T-helper 2 cell treated with Interferon-gamma antibody and Interleukin-4, amounts not matched to agents 5 μg/mL and 100 μg/mL, for 36 hours (primary cell): Measurements from ENCODE around the gene TTC33.
A peak's percentile ranks its signal among the peaks of the same experiment; 100 is the strongest.

Experiments
- DNase-seq: peaks from one replicate; pipeline ENCODE4 v3.0.0; 2021; ENCODE audit warnings: low spot score
- H3K27ac Mint-ChIP-seq: one replicate; pipeline ENCODE4 v1.8.0; 2021; ENCODE audit warnings: mild to moderate bottlenecking, mixed read lengths
- H3K27me3 Mint-ChIP-seq: one replicate; pipeline ENCODE4 v1.8.0; 2021; ENCODE audit warnings: low read depth, mixed read lengths
- H3K36me3 Mint-ChIP-seq: one replicate; pipeline ENCODE4 v1.8.0; 2021; ENCODE audit warnings: low read depth, mixed read lengths
- H3K4me1 Mint-ChIP-seq: one replicate; pipeline ENCODE4 v1.8.0; 2021; ENCODE audit warnings: low read depth, mixed read lengths
- H3K4me3 Mint-ChIP-seq: one replicate; pipeline ENCODE4 v1.8.0; 2022; ENCODE audit warnings: mild to moderate bottlenecking, moderate library complexity, mixed read lengths
- H3K9me3 Mint-ChIP-seq: one replicate; pipeline ENCODE4 v1.8.0; 2021; ENCODE audit warnings: mixed read lengths

Gene TTC33

DNA sequence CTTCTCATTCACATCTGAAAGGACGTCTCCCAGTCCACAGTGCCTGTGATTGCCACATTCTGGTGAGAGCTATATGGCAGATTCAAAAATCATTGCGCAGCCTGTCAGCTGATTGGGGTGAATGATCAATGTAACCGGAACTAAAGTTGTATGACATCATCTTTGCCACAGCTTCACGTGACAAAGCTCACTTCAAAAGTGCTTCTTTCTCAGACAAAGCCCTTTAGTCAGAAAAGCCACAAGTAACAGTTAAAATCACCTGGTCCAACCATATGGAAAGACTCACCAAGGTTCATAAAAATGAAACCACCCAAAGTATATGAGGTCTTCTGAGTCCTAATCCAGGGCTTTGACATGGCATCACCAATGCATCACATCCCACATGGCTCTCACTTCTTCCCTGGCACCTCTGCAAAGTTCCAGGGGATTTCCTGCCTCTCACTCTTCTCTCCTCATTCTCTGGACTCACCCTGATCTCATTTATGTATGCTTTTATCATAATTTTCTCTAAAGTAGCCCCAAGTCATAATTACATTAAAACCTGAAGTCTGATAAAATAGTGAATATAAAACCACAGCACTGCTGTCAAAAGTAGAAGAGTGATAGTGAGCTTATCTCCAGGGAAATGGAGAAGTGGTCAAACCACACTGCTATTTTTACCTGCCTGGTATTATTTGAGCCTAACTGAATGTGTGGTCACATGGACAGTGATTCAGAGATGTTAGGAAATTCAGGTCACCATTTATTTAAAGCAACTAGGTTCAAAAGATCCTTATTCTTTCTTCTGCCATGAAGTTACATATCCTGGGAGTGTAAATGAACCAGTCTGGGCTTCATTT, 269.1 kb downstream of the TTC33 start:
- DNase-seq = peak; percentile 79
- peaks cover 75% of the 10 kb centered on the region for H3K4me1 Mint-ChIP-seq
- peak overlapping the region; percentile 71 for H3K4me3 Mint-ChIP-seq
- peak overlapping the region; percentile 93 for H3K27ac Mint-ChIP-seq
- H3K9me3 Mint-ChIP-seq = peaks cover 3% of the 10 kb centered on the region
- H3K36me3 Mint-ChIP-seq = peaks cover 6% of the 10 kb centered on the region
- H3K27me3 Mint-ChIP-seq = peaks cover 2% of the 10 kb centered on the region

DNA sequence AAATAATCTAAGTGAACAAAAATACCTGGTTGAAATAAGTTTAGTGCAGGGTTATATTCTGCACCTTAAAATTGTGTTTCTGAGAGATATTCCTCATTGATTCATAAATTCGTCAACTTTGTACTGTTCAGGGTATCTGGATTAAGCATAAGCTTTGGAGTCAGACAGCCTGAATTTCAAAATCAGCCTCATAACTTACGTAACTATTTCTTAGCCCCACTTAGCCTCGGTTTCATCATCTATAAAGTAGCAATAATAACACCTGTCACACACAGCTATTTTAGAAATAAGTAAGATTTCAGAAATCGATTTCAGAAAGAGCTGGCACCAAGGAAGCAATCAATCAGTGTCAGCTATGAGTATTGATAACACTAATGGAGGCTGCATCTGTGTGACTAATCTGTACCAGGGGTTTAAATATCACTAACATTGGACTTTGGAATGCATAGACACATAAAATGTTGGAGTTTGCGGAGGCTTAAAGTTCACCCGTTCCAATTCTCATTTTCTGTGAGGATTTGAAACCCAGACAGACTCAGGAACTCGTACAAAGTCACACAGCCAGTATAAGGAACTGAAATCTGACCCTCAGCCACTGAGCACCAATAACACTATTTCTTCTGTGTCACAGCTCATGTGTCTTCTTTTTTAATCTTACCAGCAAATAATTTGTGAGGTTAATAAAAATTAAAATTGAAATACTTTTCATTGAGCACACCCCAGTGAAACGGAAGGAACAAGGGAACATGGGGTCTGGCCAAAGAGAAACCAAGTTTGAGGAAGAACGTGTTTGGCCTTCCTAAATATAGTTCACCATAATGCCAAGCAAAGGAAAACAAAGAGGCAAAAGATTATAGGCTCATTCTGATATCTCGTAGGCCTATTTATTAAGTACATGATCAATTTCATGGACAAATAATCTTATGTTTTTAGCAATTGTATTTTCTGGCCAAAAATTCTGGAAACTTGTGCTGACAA, 270.5 kb downstream of the TTC33 start:
- H3K27me3 Mint-ChIP-seq = peaks cover 2% of the 10 kb centered on the region
- no peak overlapping the region for H3K4me3 Mint-ChIP-seq
- peaks cover 8% of the 10 kb centered on the region for H3K36me3 Mint-ChIP-seq
- no peak for DNase-seq
- peaks cover 3% of the 10 kb centered on the region for H3K9me3 Mint-ChIP-seq
- peaks cover 73% of the 10 kb centered on the region for H3K4me1 Mint-ChIP-seq
- H3K27ac Mint-ChIP-seq = no peak overlapping the region

DNA sequence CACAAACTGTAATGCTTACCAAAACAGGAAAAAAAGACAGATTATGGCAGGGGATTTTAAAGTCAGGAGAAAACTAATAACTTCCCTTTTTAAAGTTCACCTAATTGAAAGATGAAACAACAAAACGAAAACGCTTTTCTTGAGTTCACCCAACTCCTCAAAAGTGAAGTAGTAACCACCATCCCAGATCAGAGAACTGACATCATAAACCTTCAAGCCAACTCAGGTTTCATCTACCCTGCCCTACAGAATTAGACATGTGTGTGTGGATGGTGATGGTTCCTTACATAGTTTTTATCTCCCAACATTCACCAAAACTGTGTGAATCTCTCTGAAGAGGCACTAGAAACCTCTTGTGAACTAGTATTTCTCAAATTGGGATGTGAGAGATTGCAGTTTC, 271.3 kb downstream of the TTC33 start:
- Mint-ChIP-seq H3K9me3 (peaks cover 4% of the 10 kb centered on the region), H3K4me1 (peaks cover 77% of the 10 kb centered on the region), H3K27me3 (peaks cover under 1% of the 10 kb centered on the region), H3K4me3 (no peak overlapping the region), H3K36me3 (peaks cover 8% of the 10 kb centered on the region), H3K27ac (no peak overlapping the region)
- DNase-seq = no peak

DNA sequence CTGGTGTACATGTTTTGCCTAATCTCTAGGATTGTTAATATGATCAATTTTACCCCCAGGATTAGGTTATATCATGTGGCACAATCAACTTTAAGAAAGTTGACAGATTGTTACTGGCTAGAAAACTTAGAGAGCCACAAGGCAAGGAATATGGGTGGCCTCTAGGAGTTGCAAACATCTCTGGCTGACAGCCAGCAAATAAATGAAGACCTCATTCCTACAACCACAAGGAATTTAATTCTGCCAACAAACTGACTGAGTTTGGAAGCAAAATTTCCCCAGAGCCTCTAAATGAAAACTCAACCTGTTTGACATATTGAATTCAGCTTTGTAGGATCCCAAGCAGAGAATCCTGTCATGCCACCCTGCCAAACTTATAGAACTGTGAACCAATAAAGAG, 272.4 kb downstream of the TTC33 start:
- Mint-ChIP-seq H3K27ac (no peak overlapping the region), H3K4me1 (peaks cover 73% of the 10 kb centered on the region), H3K9me3 (peaks cover 6% of the 10 kb centered on the region), H3K27me3 (no peaks in the 10 kb centered on the region), H3K4me3 (no peak overlapping the region), H3K36me3 (peaks cover 8% of the 10 kb centered on the region)
- DNase-seq = no peak

DNA sequence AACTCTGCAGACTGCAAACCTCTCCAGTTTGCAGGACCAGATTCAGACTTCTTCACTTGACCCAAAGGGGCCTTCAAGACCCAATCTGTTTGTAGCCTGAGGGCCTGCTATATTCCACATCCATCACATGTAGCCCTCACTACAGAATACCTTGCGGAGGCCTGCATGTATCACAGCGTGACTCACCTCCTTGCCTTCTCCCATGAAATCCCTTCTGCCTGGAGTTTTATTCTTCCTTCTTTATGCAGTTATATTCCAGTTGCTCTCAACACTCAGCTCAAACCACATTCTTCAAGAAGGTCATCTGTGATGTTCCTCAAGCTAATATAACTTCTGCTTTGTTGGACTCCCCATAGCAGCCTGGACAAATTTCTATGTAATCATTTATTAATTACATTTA, 274.5 kb downstream of the TTC33 start:
- H3K27me3 Mint-ChIP-seq = no peaks in the 10 kb centered on the region
- H3K4me3 Mint-ChIP-seq = no peak overlapping the region
- H3K36me3 Mint-ChIP-seq = peaks cover 6% of the 10 kb centered on the region
- peaks cover 4% of the 10 kb centered on the region for H3K9me3 Mint-ChIP-seq
- peaks cover 57% of the 10 kb centered on the region for H3K4me1 Mint-ChIP-seq
- H3K27ac Mint-ChIP-seq = peak overlapping the region; percentile 67
- DNase-seq = no peak

DNA sequence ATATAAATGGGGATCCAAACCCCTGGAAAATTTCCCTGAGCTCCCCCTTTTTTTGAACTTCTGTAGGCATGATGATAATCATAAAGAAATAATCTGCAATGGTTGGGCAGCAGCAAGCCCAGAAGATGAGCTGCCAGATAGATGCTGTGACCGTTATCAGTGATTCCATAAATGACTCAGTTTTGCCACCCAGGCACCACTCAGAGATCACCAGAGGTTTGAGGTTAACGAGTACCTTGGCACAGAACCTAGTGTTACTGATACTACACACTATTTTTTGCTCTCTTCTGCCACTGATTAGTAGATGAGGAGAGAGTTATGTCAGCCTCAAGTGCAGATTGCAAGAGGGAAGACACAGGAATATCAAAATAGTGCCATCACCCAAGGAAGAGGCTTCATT, 275.4 kb downstream of the TTC33 start:
- Mint-ChIP-seq H3K4me1 (peaks cover 54% of the 10 kb centered on the region), H3K4me3 (peak overlapping the region; percentile 12), H3K27ac (peak overlapping the region; percentile 38), H3K36me3 (peaks cover 6% of the 10 kb centered on the region), H3K27me3 (no peaks in the 10 kb centered on the region), H3K9me3 (peaks cover 4% of the 10 kb centered on the region)
- DNase-seq = peak; percentile 76

DNA sequence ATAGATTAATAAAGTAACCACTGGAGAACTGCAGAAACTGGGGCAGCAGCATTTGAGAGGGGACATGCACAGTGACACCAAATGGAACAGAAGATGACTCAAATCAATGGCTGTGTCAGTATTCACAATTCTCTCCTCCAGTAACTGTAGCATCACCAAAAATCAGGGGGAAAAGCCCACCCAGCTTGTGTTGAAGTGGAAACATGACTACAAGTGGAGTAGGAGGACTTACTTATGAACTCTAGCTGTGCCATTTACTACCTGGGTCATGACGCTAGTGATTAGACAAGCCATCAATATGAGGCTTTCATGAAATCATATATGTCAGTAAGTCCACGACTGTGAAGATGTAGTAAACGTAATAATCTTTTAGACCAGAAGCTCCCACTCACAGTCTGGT, 275.8 kb downstream of the TTC33 start:
- peaks cover 7% of the 10 kb centered on the region for H3K9me3 Mint-ChIP-seq
- H3K27me3 Mint-ChIP-seq = no peaks in the 10 kb centered on the region
- peaks cover 49% of the 10 kb centered on the region for H3K4me1 Mint-ChIP-seq
- DNase-seq = peak; percentile 49
- peaks cover 6% of the 10 kb centered on the region for H3K36me3 Mint-ChIP-seq
- H3K27ac Mint-ChIP-seq = no peak overlapping the region
- H3K4me3 Mint-ChIP-seq = peak overlapping the region; percentile 12

DNA sequence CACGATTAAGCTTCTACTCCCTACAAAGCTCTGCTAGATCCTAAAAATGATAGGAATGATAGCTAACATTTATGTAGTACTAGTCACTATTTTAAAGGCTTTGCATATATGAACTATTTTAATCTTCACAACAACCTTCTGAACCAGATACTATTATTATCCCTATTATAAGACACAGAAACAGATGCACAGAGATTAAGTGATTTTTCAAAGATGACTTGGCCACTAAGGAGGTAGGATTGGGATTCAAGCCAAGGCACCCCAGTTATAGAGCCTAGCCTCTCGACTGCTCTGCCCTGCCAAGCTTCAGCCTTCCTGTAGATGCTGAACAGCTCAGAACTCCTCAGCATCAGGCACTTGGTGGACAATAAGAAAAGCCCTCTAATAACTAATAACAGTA, 277.0 kb downstream of the TTC33 start:
- Mint-ChIP-seq H3K27ac (peak overlapping the region; percentile 13), H3K4me3 (no peak overlapping the region), H3K4me1 (peaks cover 38% of the 10 kb centered on the region), H3K27me3 (no peaks in the 10 kb centered on the region), H3K9me3 (peaks cover 8% of the 10 kb centered on the region), H3K36me3 (peaks cover 6% of the 10 kb centered on the region)
- DNase-seq = no peak

DNA sequence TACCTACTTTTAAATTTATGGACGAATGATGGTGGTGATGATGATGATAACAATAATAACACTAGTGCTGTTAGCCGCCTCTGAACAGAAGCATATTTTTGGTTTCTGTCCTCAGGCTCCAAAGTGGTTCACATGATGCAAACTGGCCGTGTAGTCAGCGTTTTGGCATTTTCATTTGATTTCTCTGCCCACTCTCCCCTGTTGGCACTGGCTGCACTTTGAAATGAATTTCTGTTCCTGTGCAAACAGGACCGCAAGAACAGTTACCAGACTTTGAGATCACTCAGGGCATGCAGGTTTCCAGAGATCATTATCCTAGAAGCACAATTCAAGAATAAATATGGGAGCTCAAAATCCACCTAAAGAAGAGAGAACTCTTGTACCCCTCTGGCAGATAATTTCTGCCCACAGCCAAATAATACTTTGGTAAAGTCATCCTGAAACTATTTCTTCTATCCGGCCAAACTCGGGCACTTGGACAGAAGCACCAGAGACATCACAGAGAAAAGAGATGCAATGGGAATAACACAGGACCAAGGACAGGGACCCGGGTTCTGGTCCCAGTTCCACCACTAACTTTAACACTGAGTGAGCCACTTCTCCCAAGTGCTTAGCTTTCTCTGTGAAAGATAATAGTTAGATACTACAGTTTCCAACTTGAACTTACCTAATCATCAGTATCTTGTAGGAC, 277.8 kb downstream of the TTC33 start:
- peaks cover 10% of the 10 kb centered on the region for H3K36me3 Mint-ChIP-seq
- H3K4me3 Mint-ChIP-seq = no peak overlapping the region
- H3K9me3 Mint-ChIP-seq = peaks cover 14% of the 10 kb centered on the region
- H3K4me1 Mint-ChIP-seq = peaks cover 36% of the 10 kb centered on the region
- no peak for DNase-seq
- H3K27me3 Mint-ChIP-seq = no peaks in the 10 kb centered on the region
- H3K27ac Mint-ChIP-seq = no peak overlapping the region

DNA sequence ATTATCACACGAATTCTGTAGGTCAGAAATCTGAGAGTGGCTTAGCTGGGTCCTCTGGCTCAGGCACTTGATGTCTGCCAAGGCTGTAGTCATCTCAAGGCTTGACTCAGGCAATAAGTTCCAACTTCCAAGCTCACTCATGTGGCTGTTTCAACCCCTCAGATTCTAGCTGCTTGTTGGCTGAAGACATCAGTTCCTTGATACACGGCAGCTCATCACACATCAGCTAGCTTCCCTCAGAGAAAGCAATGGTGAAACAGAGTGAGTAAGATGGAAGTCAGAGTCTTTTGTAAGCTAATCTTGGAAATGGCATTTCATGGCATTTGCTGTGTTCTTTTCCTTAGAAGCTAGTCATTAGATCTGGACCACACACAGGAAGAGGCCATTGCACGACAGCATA, 280.2 kb downstream of the TTC33 start:
- Mint-ChIP-seq H3K4me3 (no peak overlapping the region), H3K9me3 (peaks cover 22% of the 10 kb centered on the region)

DNA sequence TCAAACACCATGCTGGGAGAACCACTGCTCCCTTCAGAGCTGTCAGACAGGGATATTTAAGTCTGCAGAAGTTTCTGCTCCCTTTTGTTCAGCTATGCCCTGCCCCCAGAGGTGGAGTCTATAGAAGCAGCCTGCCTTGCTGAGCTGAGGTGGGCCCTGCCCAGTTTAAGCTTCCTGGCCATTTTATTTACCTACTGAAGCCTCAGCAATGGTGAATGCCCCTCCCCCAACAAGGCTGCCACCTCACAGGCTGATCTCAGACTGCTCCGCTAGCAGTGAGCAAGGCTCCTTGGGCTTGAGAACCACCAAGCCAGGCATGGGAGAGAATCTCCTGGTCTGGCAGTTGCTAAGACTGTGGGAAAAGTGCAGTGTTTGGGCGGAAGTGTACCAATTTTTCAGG, 281.5 kb downstream of the TTC33 start:
- Mint-ChIP-seq H3K36me3 (peaks cover 16% of the 10 kb centered on the region), H3K9me3 (peaks cover 19% of the 10 kb centered on the region), H3K27me3 (no peaks in the 10 kb centered on the region), H3K4me1 (peaks cover 13% of the 10 kb centered on the region), H3K4me3 (no peak overlapping the region), H3K27ac (no peak overlapping the region)
- DNase-seq = no peak

More for the DNA sequence above, 280.2 kb downstream of the TTC33 start:
- DNase-seq = no peak
- Mint-ChIP-seq H3K4me1 (peaks cover 23% of the 10 kb centered on the region), H3K27me3 (no peaks in the 10 kb centered on the region), H3K27ac (no peak overlapping the region), H3K36me3 (peaks cover 15% of the 10 kb centered on the region)

DNA sequence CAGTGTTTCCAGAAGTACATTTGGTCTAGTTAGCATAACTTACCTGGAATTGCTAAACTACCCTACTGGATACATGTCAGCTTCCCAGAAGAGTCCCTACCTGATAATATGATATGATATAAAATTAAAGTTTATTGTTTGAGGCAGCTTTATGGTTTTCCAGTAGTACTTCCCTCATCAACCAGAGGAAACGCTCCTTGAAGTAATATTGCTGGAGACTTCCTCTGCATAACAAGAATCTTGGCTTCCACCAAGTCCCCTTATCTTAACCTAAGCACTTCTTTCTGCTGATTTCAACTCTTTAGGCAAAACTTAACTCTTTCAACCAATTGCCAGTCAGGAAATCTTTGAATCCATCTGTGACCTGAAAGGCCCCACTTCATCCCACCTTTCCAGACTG, 290.3 kb downstream of the TTC33 start:
- peaks cover 23% of the 10 kb centered on the region for H3K9me3 Mint-ChIP-seq
- H3K4me1 Mint-ChIP-seq = peaks cover 2% of the 10 kb centered on the region
- no peak overlapping the region for H3K27ac Mint-ChIP-seq
- H3K36me3 Mint-ChIP-seq = peaks cover 6% of the 10 kb centered on the region
- H3K27me3 Mint-ChIP-seq = no peaks in the 10 kb centered on the region
- no peak overlapping the region for H3K4me3 Mint-ChIP-seq
- DNase-seq = no peak

DNA sequence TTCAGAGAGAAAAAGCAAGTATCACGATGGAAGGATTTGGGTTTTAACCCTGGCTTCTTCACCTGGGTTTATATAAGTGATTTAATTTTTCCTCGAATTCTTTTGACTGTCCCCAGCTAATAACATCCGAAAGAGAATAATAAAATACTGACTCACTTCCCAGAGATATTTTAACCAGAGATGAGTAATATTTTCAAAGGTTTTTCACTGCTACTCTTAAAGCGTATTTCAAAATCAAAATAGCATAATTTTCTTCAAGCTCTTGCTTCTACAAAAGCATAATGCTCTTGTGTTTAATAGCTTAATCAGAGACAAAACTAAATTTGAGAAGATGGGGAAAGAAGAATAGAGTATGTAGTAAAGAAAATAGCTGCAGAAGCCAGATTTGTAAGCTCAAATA, 291.2 kb downstream of the TTC33 start:
- no peak for DNase-seq
- H3K27me3 Mint-ChIP-seq = no peaks in the 10 kb centered on the region
- H3K9me3 Mint-ChIP-seq = peaks cover 28% of the 10 kb centered on the region
- no peak overlapping the region for H3K4me3 Mint-ChIP-seq
- no peak overlapping the region for H3K27ac Mint-ChIP-seq
- H3K36me3 Mint-ChIP-seq = peaks cover 11% of the 10 kb centered on the region
- peaks cover 2% of the 10 kb centered on the region for H3K4me1 Mint-ChIP-seq
